GM19455 (cell line): ENCODE data around the gene RNF182.
"Not testable (repeated sequence)": the region's sequence is repeated elsewhere in the genome, so short reads cannot be mapped to it uniquely, and the experiment has no call there.

Experiments used
- ATAC-seq: cut with Tn5 transposase; IDR thresholded peaks from one replicate; pipeline ENCODE4 v1.9.1; 2021; ENCODE audit not compliant: unreplicated experiment

Gene RNF182

GRCh38 chr6:13916230-13916944, 8.4 kb upstream of the RNF182 start:
- ATAC-seq = no peak

GRCh38 chr6:13917141-13917540, 7.6 kb upstream of the RNF182 start:
- no peak for ATAC-seq

- ATAC-seq = no peak
Observed at GRCh38 chr6:13918686-13919250, 6.0 kb upstream of the RNF182 start.

- ATAC-seq = no peak
Observed at GRCh38 chr6:13919861-13920260, 4.9 kb upstream of the RNF182 start.

GRCh38 chr6:13920552-13920951, 4.2 kb upstream of the RNF182 start:
- no peak for ATAC-seq

- no peak for ATAC-seq
Observed at GRCh38 chr6:13922750-13923149, 2.0 kb upstream of the RNF182 start.

GRCh38 chr6:13923527-13924145, 1.1 kb upstream of the RNF182 start:
- no peak for ATAC-seq

- no peak for ATAC-seq
Observed at GRCh38 chr6:13924146-13924948, 405 bp upstream of the RNF182 start.

GRCh38 chr6:13926378-13926777, 1.6 kb downstream of the RNF182 start:
- no peak for ATAC-seq

- no peak for ATAC-seq
Observed at GRCh38 chr6:13927203-13927602, 2.5 kb downstream of the RNF182 start.

GRCh38 chr6:13929196-13929595, 4.4 kb downstream of the RNF182 start:
- no peak for ATAC-seq

- ATAC-seq = no peak
Observed at GRCh38 chr6:13931797-13932402, 7.1 kb downstream of the RNF182 start.

GRCh38 chr6:13932785-13933184, 8.0 kb downstream of the RNF182 start:
- ATAC-seq = no peak

- ATAC-seq = no peak
Observed at GRCh38 chr6:13934721-13935120, 10.0 kb downstream of the RNF182 start.

GRCh38 chr6:13935190-13935880, 10.6 kb downstream of the RNF182 start:
- no peak for ATAC-seq

- ATAC-seq = not testable (repeated sequence)
Observed at GRCh38 chr6:13935881-13936261, 11.1 kb downstream of the RNF182 start.

GRCh38 chr6:13941902-13942301, 17.1 kb downstream of the RNF182 start:
- no peak for ATAC-seq

- no peak for ATAC-seq
Observed at GRCh38 chr6:13943943-13944342, 19.2 kb downstream of the RNF182 start.

- no peak for ATAC-seq
Observed at GRCh38 chr6:13946506-13946905, 21.8 kb downstream of the RNF182 start.

- no peak for ATAC-seq
Observed at GRCh38 chr6:13947611-13948178, 22.9 kb downstream of the RNF182 start.
